OCI-LY3 (cell line): ENCODE results near the gene LRRC15.

Source experiments
- CTCF ChIP-seq: fragments of 200-600, 300-600 bp; sonication (generic); IDR thresholded peaks from 2 replicates; pipeline ENCODE4 v1.5.1; 2014; ENCODE audit warnings: antibody characterized with exemption, low read length, low read depth
- EZH2phosphoT487 ChIP-seq: fragments of 200-600 bp; shearing (Covaris generic); IDR thresholded peaks from 2 replicates; pipeline ENCODE4 v1.6.1; 2018; ENCODE audit warnings: antibody characterized with exemption, mixed run types, low read depth

GRCh38 chr3:194320744-194321243 lies 48.7 kb downstream of the LRRC15 start:
- TF ChIP-seq CTCF = no peak
- no peak for TF ChIP-seq EZH2phosphoT487
